GM18519 (cell line): ENCODE data around the gene HOXA4.

Experiments used
- ATAC-seq: cut with Tn5 transposase; IDR thresholded peaks from one replicate; pipeline ENCODE4 v1.9.1; 2021; ENCODE audit warnings: mild to moderate bottlenecking, moderate library complexity; ENCODE audit not compliant: unreplicated experiment, low FRiP score

Gene HOXA4

DNA sequence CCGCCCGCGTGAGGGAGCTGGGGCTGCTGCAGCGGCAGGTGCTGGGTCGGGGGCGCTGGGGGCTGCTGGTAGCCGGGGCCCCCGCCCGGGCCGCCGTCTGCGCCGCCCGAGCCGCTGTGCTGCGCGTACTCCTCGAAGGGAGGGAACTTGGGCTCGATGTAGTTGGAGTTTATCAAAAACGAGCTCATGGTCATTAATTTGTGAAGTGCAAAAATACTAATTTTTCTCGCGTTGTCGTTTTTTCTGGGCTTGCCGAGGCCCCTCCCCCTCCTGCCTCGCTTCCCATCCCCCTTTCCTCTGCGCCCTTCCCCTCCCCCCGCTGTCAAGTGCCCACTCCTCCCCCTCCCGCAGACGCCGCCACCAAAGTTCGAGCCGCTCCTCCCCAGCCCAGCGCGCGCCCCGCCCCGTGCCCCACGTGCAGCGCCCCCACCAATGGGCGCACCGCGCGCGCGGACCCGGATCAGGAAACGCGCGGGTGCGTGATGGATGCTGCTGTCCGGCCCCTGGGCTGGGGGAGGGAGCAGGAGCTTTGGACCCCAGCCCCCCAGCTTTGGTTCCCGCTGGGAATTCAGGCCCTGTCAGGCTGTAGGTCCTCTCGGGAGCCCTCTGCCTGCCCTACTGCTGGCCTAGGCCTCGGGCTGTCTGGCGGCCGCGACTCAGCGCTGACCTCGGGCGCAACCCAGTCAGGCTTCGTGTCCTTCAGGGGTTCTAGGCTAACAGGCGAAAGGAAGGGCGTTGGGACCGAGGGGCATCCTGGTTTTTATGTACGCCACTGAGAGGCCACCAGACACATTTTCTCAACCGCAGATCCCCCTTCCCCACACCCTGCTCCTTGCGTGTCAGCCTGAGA, at the start of gene HOXA4:
HOXA4 (minus strand) TSS at position 218 of the 850 bp plus-strand sequence; CDS start at position 194, 24 bp downstream.
- ATAC-seq: no peak

GRCh38 chr7:27179503-27180430, 49.2 kb upstream of the HOXA4 start:
- no peak for ATAC-seq

GRCh38 chr7:27179030-27179429, 48.5 kb upstream of the HOXA4 start:
- ATAC-seq: no peak

DNA sequence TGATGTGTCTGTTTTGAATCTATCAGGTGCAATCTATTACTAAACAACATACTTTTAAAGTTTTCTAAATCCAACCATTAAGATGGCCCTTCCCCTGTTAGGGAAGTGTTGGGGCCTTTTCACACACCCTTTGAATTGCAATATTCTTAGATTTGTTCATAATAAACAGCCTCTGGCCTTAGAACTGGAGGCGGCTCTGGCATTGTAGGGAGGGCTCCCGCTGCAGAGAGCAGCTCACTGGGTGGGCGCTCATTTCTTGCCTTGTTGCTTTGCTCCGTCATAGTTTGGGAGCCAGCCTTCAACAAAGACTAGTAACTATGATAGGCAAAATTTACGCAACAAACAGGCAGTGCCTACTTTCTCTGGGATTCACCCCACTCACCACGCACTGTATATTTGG, 47.8 kb upstream of the HOXA4 start:
- ATAC-seq: no peak

- ATAC-seq: no peak
Observed at GRCh38 chr7:27177795-27178320, 47.3 kb upstream of the HOXA4 start.

DNA sequence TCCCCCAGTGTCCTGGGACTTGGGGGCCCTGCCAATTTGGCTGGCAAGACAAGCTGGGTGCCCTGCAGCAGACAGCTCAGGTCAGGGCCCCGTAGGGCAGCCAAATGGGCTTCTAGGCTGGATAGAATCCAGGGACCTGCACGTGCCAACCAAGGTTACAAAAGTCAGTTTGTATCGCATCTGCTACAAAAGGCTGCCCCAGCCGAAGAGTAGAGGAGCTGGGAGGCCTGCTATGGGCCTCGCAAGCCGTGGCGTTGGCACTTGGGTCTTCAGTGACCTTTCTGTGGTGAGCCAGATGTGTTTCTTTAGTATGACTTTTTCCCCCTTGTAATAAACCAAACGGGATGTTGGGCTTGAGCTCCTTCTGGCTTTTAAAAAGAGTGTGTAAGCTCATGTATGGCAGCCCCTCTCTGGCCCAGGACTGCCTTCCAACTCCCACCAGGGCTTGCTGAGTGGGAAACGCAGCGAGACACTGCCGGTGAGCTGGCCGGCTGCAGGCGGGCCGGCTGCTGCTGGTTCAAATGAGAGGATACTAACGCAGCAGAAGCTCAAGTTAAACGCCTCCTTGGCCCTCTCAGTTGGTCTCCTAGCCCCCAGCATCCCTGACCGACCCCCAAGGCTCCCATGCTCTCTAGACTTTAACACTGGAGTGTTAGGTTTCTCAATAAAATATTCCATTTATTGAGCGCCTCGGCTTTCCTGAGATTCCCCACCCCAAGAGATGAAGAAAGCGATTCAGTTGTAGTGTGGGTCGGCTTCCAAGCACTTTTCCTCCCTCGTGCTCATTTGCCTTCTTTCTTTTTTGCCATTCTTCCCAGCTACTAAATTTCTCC, 46.6 kb upstream of the HOXA4 start:
- ATAC-seq: no peak

DNA sequence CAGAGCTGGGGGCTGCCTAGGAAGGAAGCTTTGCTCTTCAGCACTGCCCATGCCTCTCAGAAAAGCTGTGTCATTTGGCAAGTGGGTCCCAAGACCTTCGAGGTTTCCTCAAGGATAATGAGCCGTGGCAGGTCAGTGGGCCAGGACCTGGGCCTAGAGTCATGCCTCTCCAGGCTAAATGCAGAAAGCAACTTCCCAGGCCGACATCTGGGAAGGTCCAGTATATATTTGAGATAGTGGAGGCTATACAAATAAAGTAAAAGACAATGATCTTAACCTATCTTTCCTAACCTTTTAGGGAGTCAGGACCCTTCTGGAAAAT, 45.9 kb upstream of the HOXA4 start:
- no peak for ATAC-seq

DNA sequence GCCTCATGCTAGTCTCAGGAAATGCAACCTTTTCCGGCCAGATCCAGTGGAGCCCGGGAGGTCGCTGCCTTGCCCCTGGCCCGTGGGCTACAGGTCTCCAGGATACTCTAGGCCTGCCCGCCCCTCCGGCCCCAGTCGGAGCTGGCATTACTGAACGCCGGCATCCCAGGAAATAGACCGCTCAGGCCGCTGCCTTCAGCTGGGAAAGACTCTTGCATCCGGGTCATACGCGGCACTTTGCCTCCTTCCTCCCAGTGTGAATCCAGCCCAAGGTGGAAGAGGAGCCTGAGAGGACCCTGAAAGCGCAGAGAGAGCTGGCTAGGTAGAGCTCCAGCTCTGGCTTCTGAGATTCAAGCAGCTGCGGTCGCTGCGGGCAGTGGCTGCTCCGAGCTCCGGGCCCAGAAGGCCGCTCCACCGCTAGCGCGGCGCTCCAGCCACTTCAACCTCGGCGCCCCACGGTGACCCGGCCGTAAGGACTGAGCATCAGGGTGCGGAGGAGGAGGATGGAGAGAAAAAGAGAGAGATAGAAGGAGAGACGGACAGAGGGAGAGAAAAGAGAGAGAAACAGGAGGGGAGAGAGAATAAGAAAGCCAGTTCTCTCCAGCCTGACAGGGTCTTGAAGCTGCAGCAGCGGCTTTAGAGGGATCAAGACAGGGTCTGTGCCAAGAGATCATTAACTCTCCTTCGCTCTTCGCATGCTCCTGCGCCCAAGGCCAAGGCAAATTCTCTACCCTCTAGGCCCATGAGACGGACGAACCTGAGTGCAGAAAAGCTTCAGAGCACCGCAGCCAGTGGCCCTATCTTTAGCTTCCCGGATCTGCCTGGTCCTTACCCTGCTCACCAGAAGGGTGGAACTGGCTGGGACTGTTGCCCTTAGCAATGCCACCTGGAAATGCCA, 45.3 kb upstream of the HOXA4 start:
- no peak for ATAC-seq

- ATAC-seq: no peak
Observed at GRCh38 chr7:27174874-27175625, 44.5 kb upstream of the HOXA4 start.

DNA sequence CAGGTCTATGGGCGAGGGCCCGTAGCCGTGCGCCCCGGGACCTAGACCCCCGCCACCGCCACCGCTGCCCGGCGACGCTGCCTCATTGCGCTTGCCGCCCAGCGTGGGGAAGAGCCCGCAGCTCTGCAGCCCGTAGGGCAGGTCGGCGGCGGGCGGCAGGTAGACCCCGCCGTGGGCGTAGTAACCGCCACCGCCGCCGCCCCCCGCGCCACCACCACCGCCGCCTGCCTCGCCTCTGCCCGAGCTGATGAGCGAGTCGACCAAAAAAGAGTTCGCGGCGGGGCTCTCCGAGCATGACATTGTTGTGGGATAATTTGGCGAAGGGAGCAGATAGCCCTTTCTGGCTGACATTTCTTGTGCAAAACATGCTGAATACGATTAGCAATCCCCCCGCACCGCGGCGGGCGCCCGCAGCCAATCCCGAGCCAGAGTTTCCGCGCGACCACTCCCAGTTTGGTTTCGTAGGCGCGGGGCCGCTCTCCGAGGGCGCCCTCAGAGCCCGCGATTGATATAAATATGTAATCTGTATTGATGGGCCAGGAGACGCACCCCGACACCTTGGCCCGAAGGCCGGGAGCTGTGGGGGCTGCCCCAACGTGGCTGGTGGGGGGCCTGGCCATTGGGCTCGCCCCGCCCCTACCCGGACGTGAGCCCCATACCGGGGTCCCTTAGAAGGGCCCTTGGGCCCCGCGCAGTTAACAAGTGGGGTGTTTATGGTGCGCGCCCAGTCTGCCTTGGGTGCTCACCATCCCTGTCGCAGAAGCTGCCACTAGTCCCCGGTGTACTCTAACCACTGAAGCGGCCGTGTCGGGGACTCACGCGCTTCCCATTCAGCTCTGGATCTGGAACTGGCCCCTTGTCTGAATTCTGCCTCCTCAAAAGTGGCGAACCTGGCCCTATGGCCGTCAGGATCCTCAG, 43.7 kb upstream of the HOXA4 start, which contains the start of gene HOXA10:
HOXA10 (minus strand) TSS at position 365 of the 918 bp plus-strand sequence; CDS start at position 351, 14 bp downstream.
- no peak for ATAC-seq

- no peak for ATAC-seq
Observed at GRCh38 chr7:27173511-27173955, 43.0 kb upstream of the HOXA4 start.

DNA sequence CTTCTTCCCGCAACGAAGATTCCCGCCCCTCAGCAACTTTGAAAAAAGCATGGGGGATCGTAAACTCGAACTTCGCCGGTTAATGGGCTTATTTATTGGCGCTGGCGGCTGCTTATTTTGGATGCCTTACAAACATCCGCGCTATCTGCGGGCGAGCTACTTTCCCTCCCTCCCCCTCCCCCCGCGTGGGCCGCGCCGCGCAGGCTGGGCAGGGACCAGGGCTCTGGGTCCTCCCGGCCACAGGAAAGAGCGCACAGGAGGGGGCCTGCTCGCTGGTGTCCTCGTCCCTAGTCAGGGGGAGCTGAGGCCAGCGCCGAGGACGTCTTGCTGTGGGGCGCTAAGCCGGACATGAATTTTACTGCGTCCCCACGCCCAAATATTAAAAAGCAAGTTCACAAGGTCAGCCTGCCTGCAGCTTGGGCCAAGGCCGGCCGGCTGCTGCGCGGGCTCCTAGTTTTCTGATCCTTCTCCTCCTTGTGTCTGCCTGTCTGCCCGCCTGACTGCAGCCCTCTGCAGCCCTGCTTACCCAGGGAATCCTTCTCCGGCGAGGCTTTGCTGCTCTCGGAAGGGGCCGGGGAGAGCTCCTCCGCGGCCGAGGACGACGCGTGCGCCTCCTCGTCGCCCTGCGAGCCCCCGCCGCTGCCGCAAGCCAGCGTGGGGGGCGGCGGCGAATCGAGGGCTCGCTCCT, 42.4 kb upstream of the HOXA4 start:
- no peak for ATAC-seq

- ATAC-seq: no peak
Observed at GRCh38 chr7:27172315-27172774, 41.8 kb upstream of the HOXA4 start.

- ATAC-seq: no peak
Observed at GRCh38 chr7:27171637-27172314, 41.2 kb upstream of the HOXA4 start.

GRCh38 chr7:27171325-27171636, 40.7 kb upstream of the HOXA4 start:
- no peak for ATAC-seq
